GM18951 (cell line): ENCODE data around the gene KCNG1.
"Not testable (repeated sequence)": the region's sequence is repeated elsewhere in the genome, so short reads cannot be mapped to it uniquely, and the experiment has no call there.

ENCODE experiments used
- POLR2A ChIP-seq: IDR thresholded peaks from 4 replicates; pipeline ENCODE4 v1.6.1; 2011; ENCODE audit warnings: mild to moderate bottlenecking; ENCODE audit not compliant: insufficient read length, insufficient read depth; ENCODE audit errors: extremely low read depth
- in situ Hi-C: fragments of 300-500 bp; cut with MboI; formaldehyde crosslinking; loops from one replicate; pipeline ENCODE4 v1.12.0; 2022; ENCODE audit warnings: low sequenced_read_pairs, mixed read lengths, inconsistent platforms; ENCODE audit not compliant: unreplicated experiment

Gene KCNG1

DNA sequence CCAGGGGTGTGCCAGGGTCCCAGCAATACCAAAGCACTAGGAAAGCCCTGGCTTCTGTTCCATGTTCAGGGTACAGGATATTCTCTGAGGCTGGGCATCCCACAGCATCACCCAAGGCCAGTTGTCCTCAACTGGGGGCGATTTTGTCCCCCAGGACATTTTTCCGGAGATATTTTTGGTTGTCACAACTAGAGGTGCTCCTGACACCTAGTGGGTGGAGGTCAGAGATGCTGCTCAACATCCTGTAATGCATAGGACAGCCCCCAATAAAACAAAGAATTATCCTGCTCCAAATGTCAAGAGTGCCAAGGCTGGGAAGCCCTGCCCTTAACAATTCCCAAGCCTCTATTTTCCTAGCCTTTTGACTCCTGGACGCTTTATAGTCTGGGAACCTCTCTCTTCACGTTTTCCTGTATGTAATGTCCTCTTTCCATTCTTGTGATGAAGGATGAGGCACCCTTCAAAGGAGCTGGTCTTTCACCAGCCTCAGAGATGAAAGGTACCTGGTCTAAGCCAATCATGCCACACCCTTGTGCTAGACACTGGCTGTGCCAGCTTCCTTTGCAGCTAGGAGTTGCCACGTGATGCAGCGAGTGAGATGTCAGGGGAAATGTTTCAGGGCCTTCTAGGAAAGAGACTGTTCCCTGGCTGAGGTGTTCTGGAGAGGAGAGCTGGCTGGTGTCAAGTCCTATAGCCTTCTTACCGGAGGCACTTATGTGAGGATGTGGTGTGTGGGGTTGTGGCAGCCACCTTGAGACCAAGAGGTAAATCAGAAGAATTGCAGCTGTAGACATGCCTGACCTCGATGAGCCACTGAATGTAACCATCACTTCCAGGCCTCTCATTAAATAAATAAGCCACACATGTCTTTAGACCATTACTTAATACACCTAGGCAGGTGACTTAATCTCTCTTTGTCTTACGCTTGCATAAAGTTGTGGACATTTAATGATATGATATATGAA lies 23.4 kb upstream of the KCNG1 start:
- no peak for TF ChIP-seq POLR2A
- in situ Hi-C loops, result no loop called here

GRCh38 chr20:51045492-51045891 lies 22.6 kb upstream of the KCNG1 start:
- in situ Hi-C loops, result not testable (repeated sequence)

GRCh38 chr20:51044796-51045195 lies 21.9 kb upstream of the KCNG1 start:
- in situ Hi-C loops, result no loop called here
- no peak for TF ChIP-seq POLR2A

GRCh38 chr20:51043811-51044210 lies 20.9 kb upstream of the KCNG1 start:
- in situ Hi-C loops, result no loop called here
- no peak for TF ChIP-seq POLR2A

DNA sequence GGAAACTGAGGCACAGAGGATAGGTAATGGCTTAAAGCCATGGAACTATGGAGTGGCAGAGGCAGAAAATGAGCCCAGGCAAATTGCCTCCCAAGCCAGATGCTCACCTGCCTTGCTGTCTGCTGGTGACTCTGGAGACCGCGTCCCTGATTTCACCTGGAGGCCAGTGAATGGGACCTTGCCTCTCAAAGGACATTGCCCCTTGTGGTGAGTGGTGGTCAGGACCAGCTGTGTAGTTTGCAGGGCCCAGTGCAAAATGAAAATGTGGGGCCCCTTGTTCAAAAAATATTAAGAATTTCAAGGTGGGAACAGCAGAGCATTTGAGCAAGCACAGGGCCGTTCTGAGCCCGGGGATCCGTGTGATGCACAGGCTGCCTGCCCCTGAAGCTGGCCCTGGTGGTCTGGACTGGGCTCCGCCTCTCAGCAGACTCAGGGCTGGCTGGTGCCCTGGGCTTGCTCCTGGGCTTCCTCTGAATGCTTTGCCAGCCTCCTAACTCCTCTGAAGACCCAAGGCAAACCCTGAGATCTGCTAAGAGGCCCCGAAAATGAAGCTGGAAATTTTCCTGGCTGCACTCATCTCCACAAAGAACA lies 19.8 kb upstream of the KCNG1 start:
- in situ Hi-C loops, result no loop called here

GRCh38 chr20:51042064-51042463 lies 19.2 kb upstream of the KCNG1 start:
- TF ChIP-seq POLR2A, result no peak
- in situ Hi-C loops, result no loop called here

More for the DNA sequence above, 19.8 kb upstream of the KCNG1 start:
- no peak for TF ChIP-seq POLR2A

GRCh38 chr20:51037532-51038115 lies 14.7 kb upstream of the KCNG1 start:
- TF ChIP-seq POLR2A, result no peak
- in situ Hi-C loops, result no loop called here

DNA sequence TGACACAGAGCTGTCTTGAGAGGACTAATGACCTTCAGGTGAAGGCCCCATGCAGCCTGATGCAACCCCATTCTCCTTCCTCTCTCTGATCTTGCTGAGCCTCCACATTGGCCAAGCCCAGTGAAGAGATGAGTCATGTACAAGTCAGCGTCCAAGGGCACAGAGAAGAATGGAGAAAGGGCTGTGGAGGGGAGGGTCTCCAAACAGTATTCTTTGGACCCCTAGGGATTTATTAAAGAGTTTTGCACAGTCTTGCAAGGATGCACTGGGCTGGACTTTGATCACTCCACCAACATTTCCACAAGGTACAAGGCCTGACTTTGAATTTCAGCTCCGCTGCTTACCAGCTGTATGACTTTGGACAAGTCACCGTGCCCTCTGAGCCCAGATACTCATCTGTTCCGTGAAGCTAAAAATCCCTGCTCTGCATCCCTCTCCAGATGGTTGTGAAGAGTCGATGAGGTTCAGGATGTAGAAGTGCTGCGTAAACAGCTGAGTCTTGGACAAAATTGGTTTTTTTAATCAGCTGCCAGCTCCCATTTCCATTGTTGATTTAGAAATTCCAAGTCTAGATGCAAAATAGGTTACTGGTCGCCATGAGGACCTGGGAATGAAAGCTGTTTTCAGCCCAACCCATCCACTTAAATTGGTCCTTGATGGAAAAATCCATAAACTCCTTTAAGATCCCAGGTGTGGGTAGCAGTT lies 14.1 kb upstream of the KCNG1 start:
- TF ChIP-seq POLR2A, result no peak
- in situ Hi-C loops, result no loop called here

- TF ChIP-seq POLR2A, result no peak
- in situ Hi-C loops, result no loop called here
These were observed 13.3 kb upstream of the KCNG1 start for GRCh38 chr20:51036226-51036625.

DNA sequence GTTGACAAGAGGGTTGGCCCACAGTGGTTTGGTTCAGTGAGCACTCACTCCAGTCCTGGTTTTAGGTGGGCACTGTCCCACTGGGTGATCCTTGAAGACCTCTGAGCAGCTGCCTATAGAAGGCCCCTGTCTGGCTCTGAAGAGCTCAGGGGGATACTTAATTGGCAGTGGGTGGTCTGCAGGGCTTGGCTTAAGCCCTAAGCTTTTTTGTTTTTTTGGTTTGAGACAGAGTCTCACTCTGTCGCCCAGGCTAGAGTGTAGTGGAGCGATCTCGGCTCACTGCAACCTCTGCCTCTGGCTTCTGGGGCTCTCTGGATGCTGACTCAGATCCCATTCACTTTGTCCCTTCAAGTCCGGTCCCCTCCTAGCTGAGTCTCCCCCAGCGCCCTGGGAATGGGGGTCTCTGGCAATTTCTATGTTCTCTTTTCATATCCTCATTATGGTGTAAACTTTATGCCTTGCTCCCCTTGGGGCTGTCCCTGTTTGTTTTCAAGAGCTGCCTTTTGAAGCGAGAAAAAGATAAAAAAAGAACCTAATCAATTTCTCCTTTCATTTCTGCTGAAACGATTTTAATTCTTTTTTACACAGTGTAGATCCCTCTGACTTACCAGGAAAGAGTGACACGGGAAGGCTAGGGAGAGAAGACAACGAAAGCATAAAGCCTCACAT lies 12.2 kb upstream of the KCNG1 start:
- in situ Hi-C loops, result no loop called here
- TF ChIP-seq POLR2A, result no peak

DNA sequence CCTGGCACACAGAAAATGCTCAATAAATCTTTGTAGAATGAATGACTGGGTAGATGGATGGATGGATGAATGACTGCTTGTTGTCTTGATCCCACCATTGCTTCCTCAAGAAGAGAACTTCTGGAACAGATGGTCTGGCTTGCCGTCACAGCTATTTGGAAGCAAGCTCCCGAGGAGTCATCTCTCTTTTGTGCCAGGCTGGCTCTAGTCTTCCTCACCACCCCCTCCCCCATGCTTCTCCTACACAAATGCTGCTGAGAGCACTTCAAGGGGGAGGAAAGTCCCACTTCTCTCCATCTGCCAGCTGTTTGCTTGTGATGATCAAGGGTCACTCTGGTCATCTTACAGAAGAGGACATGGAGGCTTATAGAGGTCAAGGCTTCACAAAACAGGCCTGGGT lies 11.6 kb upstream of the KCNG1 start:
- in situ Hi-C loops, result no loop called here
- no peak for TF ChIP-seq POLR2A

DNA sequence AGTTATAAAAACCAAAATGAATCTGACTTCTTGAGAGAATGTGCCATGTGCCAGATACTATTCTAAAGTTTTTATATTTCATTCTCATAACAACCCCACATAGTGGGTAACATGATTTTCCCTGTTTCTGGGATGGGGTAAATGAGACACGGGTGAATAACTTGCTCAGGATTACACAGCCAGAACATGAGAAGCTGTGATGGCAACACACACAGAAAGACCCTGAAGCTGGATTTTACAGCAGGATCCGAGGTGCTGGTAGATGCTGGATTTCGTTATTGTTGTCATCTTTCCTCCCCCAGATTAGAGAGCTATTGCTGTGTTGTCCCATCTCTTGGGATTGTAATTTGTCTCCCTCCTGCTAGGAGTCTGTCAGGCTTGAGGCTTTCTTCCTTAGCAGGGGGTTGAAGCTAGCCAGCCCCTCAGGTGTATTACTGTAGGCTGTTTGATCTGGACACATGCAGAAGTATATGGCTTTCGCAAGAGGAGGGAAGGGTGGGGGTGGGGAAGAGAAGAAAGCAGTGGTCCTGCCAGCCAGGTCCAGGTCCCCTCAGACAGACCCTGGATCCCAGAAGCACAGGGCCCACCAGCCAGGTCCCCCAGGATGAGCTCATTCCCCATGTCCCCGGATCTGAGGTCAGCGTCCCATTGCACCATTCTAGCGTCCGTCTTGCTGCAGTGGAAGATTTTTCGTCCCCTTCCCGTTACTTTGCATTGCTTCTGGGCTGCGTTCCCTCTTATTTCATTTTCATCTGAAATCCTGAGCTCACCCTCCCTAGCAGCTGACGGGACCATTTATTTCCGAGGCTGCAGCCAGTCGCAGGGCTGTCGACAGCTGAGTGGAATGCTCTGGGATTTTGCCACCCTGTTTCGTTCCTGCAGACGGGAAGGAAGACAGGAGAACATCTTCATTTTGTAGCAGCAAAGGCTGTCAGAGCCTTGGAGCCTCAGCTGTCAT lies 7.3 kb upstream of the KCNG1 start:
- no peak for TF ChIP-seq POLR2A
- in situ Hi-C loops, result no loop called here
